Mucosa of gallbladder (tissue), 1 donor: Measurements from ENCODE around the gene OR52M1. TPM values are rescaled to one million over a fixed set of nuclear protein-coding genes. Genes with fewer than 3 reads are reported as not detected.

Experiments
- DNase-seq: peaks from one replicate; pipeline ENCODE4 v3.0.0-alpha.2; 2020; ENCODE audit warnings: low spot score
- total RNA-seq: library from RNA; stranded (reverse); gene quantifications from one replicate; pipeline ENCODE4 v1.2.1, GENCODE V29; 2021
- donor health status: DM: no; HTN: no; CAD: no.

The OR52M1 gene
- total RNA-seq, 1 donor from 2014 or later, result not detected

- DNase-seq, result no peak
Observed at GRCh38 chr11:4565371-4565770, 20.4 kb downstream of the OR52M1 start.

GRCh38 chr11:4569075-4569474, 24.1 kb downstream of the OR52M1 start:
- no peak for DNase-seq

GRCh38 chr11:4576880-4577279, 31.9 kb downstream of the OR52M1 start:
- no peak for DNase-seq

- DNase-seq, result no peak
Observed at GRCh38 chr11:4577761-4578160, 32.8 kb downstream of the OR52M1 start.

- DNase-seq, result no peak
Observed at GRCh38 chr11:4578624-4579023, 33.6 kb downstream of the OR52M1 start.

- DNase-seq, result no peak
Observed at GRCh38 chr11:4580124-4580523, 35.1 kb downstream of the OR52M1 start.

GRCh38 chr11:4581443-4581842, 36.5 kb downstream of the OR52M1 start, which contains the start of gene OR52I2:
Gene OR52I2 (plus strand): TSS chr11:4581743.
- no peak for DNase-seq

GRCh38 chr11:4589017-4589416, 44.0 kb downstream of the OR52M1 start:
- DNase-seq, result no peak

GRCh38 chr11:4593739-4594138, 48.7 kb downstream of the OR52M1 start, which contains the start of gene OR52I1:
Gene OR52I1 (plus strand): TSS chr11:4594039. CDS start chr11:4594039, 0 bp downstream.
- DNase-seq, result no peak

Other genes starting within 250 kb of the OR52M1 start
- not detected for gene OR52B4, start 176.8 kb upstream of the OR52M1 start, total RNA-seq
- 21.7 TPM for gene TRIM21, start 151.5 kb upstream of the OR52M1 start, total RNA-seq
- not detected for gene OR52K2, start 95.9 kb upstream of the OR52M1 start, total RNA-seq
- gene OR52K1, start 62.5 kb upstream of the OR52M1 start, total RNA-seq, result 0.06 TPM
- not detected for gene OR52I2, start 36.6 kb downstream of the OR52M1 start, total RNA-seq
- gene OR52I1, start 48.8 kb downstream of the OR52M1 start, total RNA-seq, result not detected
- 24.6 TPM for gene TRIM68, start 63.0 kb downstream of the OR52M1 start, total RNA-seq
- not detected for gene OR51D1, start 92.3 kb downstream of the OR52M1 start, total RNA-seq
- 0.37 TPM for gene OR51E1, start 98.8 kb downstream of the OR52M1 start, total RNA-seq
- gene OR51E2, start 152.7 kb downstream of the OR52M1 start, total RNA-seq, result 0.63 TPM
- gene MMP26, start 159.6 kb downstream of the OR52M1 start, total RNA-seq, result not detected
- not detected for gene OR51F1, start 224.7 kb downstream of the OR52M1 start, total RNA-seq